GM19351 (cell line): ENCODE results near the gene GMPS.

ENCODE experiments used
- ATAC-seq: cut with Tn5 transposase; IDR thresholded peaks from one replicate; pipeline ENCODE4 v1.9.1; 2021; ENCODE audit warnings: mild to moderate bottlenecking, moderate library complexity; ENCODE audit not compliant: unreplicated experiment

Gene GMPS

GRCh38 chr3:155991212-155991611 lies 120.8 kb downstream of the GMPS start:
- no peak for ATAC-seq

GRCh38 chr3:155991847-155992246 lies 121.4 kb downstream of the GMPS start:
- no peak for ATAC-seq
